Glutamatergic neuron (in vitro differentiated cells): ENCODE data around the gene ATXN2. TPM values are rescaled to one million over a fixed set of nuclear protein-coding genes. Genes with fewer than 3 reads are reported as not detected.

Experiments used
- DNase-seq: peaks from one replicate; pipeline ENCODE4 v3.0.0; 2022
- H3K27ac Mint-ChIP-seq: one replicate; pipeline ENCODE4 v1.8.0; 2020; ENCODE audit warnings: mild to moderate bottlenecking, mixed read lengths, inconsistent platforms; ENCODE audit not compliant: unreplicated experiment
- H3K27me3 Mint-ChIP-seq: one replicate; pipeline ENCODE4 v1.8.0; 2020; ENCODE audit warnings: mild to moderate bottlenecking, moderate library complexity, mixed read lengths, inconsistent platforms; ENCODE audit not compliant: unreplicated experiment
- H3K36me3 Mint-ChIP-seq: one replicate; pipeline ENCODE4 v1.8.0; 2020; ENCODE audit warnings: mild to moderate bottlenecking, mixed read lengths, inconsistent platforms; ENCODE audit not compliant: unreplicated experiment
- H3K4me1 Mint-ChIP-seq: one replicate; pipeline ENCODE4 v1.8.0; 2020; ENCODE audit warnings: mild to moderate bottlenecking, low read depth, mixed read lengths, inconsistent platforms; ENCODE audit not compliant: unreplicated experiment
- H3K4me3 Mint-ChIP-seq: one replicate; pipeline ENCODE4 v1.8.0; 2020; ENCODE audit warnings: mild to moderate bottlenecking, mixed read lengths, inconsistent platforms; ENCODE audit not compliant: unreplicated experiment
- H3K9me3 Mint-ChIP-seq: one replicate; pipeline ENCODE4 v1.8.0; 2020; ENCODE audit warnings: mild to moderate bottlenecking, moderate library complexity, mixed read lengths, inconsistent platforms; ENCODE audit not compliant: unreplicated experiment
- total RNA-seq: library from RNA; stranded (reverse); fragmentation: NEBNext Ultra II Directional; extraction: Animal tissue kit (Norgen Biotek cat#: 25700); gene quantifications from one replicate; pipeline ENCODE4 v1.2.1, GENCODE V29; 2021; ENCODE audit not compliant: unreplicated experiment
- TF ChIP-seq, protein P1 (sequence below): fragments of 200-600 bp; sonication (generic); IDR thresholded peaks from one replicate; pipeline ENCODE4 v1.5.0; 2021; ENCODE audit not compliant: partially characterized antibody, unreplicated experiment

The ATXN2 gene
- total RNA-seq, 1 donor from 2014 or later, result 80.8 TPM

DNA sequence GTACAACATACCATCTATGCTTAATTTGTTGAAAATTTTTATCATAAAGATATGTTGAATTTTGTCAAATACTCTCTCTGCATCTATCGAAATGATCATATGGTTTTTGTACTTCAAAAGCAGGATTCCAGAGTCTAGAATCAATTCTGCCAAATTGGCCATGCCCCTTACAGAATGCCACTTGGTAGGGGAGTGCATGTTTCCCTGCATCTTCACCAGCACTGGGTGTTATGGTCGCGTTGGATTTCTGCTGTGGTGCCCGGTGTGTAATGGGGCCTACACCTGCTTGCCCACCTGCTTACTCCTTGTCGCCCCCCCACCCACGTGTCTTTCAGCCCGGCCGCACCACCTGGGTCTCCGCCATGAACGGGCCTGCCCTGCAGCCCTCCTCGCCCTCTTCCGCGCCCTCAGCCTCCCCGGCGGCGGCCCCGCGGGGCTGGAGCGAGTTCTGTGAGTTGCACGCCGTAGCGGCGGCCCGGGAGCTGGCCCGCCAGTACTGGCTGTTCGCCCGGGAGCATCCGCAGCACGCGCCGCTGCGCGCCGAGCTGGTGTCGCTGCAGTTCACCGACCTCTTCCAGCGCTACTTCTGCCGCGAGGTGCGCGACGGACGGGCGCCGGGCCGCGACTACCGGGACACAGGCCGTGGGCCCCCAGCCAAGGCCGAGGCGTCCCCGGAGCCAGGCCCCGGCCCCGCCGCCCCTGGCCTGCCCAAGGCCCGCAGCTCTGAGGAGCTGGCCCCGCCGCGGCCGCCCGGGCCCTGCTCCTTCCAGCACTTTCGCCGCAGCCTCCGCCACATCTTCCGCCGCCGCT lies 181.1 kb downstream of the ATXN2 start:
- H3K9me3 Mint-ChIP-seq, result peaks cover under 1% of the 10 kb centered on the region
- peaks cover 7% of the 10 kb centered on the region for H3K4me1 Mint-ChIP-seq
- TF ChIP-seq, protein P1, sequence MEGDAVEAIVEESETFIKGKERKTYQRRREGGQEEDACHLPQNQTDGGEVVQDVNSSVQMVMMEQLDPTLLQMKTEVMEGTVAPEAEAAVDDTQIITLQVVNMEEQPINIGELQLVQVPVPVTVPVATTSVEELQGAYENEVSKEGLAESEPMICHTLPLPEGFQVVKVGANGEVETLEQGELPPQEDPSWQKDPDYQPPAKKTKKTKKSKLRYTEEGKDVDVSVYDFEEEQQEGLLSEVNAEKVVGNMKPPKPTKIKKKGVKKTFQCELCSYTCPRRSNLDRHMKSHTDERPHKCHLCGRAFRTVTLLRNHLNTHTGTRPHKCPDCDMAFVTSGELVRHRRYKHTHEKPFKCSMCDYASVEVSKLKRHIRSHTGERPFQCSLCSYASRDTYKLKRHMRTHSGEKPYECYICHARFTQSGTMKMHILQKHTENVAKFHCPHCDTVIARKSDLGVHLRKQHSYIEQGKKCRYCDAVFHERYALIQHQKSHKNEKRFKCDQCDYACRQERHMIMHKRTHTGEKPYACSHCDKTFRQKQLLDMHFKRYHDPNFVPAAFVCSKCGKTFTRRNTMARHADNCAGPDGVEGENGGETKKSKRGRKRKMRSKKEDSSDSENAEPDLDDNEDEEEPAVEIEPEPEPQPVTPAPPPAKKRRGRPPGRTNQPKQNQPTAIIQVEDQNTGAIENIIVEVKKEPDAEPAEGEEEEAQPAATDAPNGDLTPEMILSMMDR, result no peak
- no peak overlapping the region for H3K27ac Mint-ChIP-seq
- no peak for DNase-seq
- no peaks in the 10 kb centered on the region for H3K36me3 Mint-ChIP-seq
- no peak overlapping the region for H3K4me3 Mint-ChIP-seq
- peaks cover 6% of the 10 kb centered on the region for H3K27me3 Mint-ChIP-seq

GRCh38 chr12:111417290-111417689 lies 181.8 kb downstream of the ATXN2 start:
- Mint-ChIP-seq H3K36me3 (no peaks in the 10 kb centered on the region), H3K4me3 (no peak overlapping the region), H3K27me3 (peaks cover 6% of the 10 kb centered on the region), H3K9me3 (peaks cover 4% of the 10 kb centered on the region), H3K4me1 (peaks cover 10% of the 10 kb centered on the region), H3K27ac (no peak overlapping the region)
- no peak for DNase-seq
- TF ChIP-seq, protein P1, result no peak

GRCh38 chr12:111414711-111415252 lies 184.3 kb downstream of the ATXN2 start:
- DNase-seq, result no peak
- Mint-ChIP-seq H3K4me3 (no peak overlapping the region), H3K27ac (no peak overlapping the region), H3K4me1 (peaks cover 15% of the 10 kb centered on the region), H3K36me3 (no peaks in the 10 kb centered on the region), H3K9me3 (peaks cover 4% of the 10 kb centered on the region), H3K27me3 (peaks cover 6% of the 10 kb centered on the region)
- TF ChIP-seq, protein P1, result no peak

DNA sequence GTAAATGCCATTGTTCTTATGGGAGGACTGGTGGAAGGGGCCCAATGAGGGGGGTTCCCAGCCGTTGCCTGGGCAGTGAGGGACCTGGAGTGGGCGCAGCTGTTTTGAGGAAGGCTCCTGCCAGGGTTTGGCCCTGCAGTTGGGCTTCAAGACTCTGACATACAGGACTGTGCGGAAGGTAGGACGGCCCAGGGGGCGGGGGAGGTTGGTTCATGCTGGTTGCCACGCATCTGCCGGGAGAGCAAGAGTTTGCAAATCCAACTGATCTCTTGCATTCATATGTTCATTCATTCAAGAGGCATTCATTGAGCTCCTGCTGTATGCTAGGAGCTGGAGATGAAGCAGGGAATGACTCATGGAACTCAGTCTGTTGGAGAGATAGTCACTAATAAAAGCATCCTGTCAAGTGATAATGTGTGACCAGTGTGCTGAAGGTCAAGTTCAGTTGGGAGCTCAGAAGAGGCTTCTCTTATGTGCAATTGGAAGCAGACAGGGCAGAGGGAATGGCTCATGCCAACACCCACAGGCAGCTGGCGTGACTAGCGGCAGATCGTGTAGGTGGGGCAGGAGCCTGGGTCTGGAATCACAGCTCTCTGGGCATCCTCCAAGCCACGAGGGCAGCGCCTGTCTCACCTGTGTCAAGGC lies 185.6 kb downstream of the ATXN2 start:
- Mint-ChIP-seq H3K4me3 (no peak overlapping the region), H3K4me1 (peaks cover 15% of the 10 kb centered on the region), H3K36me3 (no peaks in the 10 kb centered on the region), H3K9me3 (peaks cover 4% of the 10 kb centered on the region), H3K27me3 (peaks cover 6% of the 10 kb centered on the region), H3K27ac (no peak overlapping the region)
- TF ChIP-seq, protein P1, result no peak
- DNase-seq, result no peak

DNA sequence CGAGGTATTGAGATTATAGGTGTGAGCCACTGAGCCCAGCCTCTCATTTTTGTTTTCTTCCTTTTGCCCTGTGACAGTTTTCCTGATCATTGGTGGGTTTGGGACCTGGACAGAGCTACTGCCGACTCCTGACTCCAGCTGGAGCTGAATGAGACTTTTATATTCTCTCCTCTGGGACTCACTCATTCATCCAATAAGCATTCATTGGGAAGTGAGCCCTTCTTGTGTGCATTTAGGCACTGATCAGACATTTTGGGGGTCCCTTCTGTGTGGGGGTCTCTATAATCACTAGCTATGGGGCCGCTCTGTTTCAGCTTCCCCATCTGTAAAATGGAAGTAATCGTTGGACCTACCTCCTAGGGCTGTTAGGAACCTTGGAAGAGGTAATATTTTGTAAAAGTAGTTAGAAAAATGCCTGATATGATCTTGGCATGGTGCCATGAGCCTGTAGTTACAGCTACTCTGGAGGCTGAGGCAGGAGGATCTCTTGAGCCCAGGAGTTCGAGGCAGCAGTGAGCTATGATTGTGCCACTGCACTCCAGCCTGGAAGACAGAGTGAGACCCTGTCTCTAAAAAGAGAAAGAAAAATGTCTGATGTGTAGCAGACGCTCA lies 186.2 kb downstream of the ATXN2 start:
- H3K4me1 Mint-ChIP-seq, result peaks cover 17% of the 10 kb centered on the region
- H3K36me3 Mint-ChIP-seq, result no peaks in the 10 kb centered on the region
- TF ChIP-seq, protein P1, result no peak
- DNase-seq, result no peak
- peaks cover 4% of the 10 kb centered on the region for H3K9me3 Mint-ChIP-seq
- H3K27me3 Mint-ChIP-seq, result peaks cover 6% of the 10 kb centered on the region
- peak overlapping the region; percentile 28 for H3K4me3 Mint-ChIP-seq
- H3K27ac Mint-ChIP-seq, result no peak overlapping the region
